Measurements from ENCODE around the gene ADAMTSL4.
A peak's percentile ranks its signal among the peaks of the same experiment; 100 is the strongest.
"Not testable (repeated sequence)": the region's sequence is repeated elsewhere in the genome, so short reads cannot be mapped to it uniquely, and the experiment has no call there.

The ADAMTSL4 gene

GRCh38 chr1:150596095-150596892 is 47.1 kb downstream of the ADAMTSL4 start:
- peak; percentile 94 for DNase-seq

GRCh38 chr1:150596976-150597375 is 47.8 kb downstream of the ADAMTSL4 start:
- DNase-seq = no peak

GRCh38 chr1:150598346-150598745 is 49.1 kb downstream of the ADAMTSL4 start:
- not testable (repeated sequence) for DNase-seq

GRCh38 chr1:150601540-150601939 is 52.3 kb downstream of the ADAMTSL4 start:
- DNase-seq = no peak

- not testable (repeated sequence) for DNase-seq
These were observed 53.2 kb downstream of the ADAMTSL4 start for GRCh38 chr1:150602372-150602771.

GRCh38 chr1:150603711-150604110 is 54.5 kb downstream of the ADAMTSL4 start:
- no peak for DNase-seq

- no peak for DNase-seq
These were observed 55.0 kb downstream of the ADAMTSL4 start for GRCh38 chr1:150604226-150604588.

GRCh38 chr1:150605451-150605731 is 56.2 kb downstream of the ADAMTSL4 start:
- not testable (repeated sequence) for DNase-seq

- no peak for DNase-seq
These were observed 57.4 kb downstream of the ADAMTSL4 start for GRCh38 chr1:150606463-150607142.

- no peak for DNase-seq
These were observed 60.5 kb downstream of the ADAMTSL4 start for GRCh38 chr1:150609732-150610131.
